H1 (cell line): ENCODE data around the gene KCNK3. TPM values are rescaled to one million over a fixed set of nuclear protein-coding genes. Genes with fewer than 3 reads are reported as not detected.

Experiments
- CTCF ChIA-PET: fragments of 300-600 bp; sonication (Branson Sonifier 250); formaldehyde crosslinking; loops from one replicate; lab custom pipeline; 2021; ENCODE audit not compliant: partially characterized antibody; lab: Charles Lee
- POLR2A ChIA-PET: fragments of 300-600 bp; sonication (Branson Sonifier 250); formaldehyde crosslinking; loops from one replicate; lab custom pipeline; 2021; ENCODE audit warnings: inconsistent platforms; ENCODE audit not compliant: partially characterized antibody; lab: Charles Lee
- DNase-seq, 2 experiments: peaks; one replicate each; pipeline versions ENCODE4 v3.0.0 to v3.0.0-alpha.2; 2010 to 2022; ENCODE audit warnings: low spot score in 2 of 2, low read depth in 1 of 2, mixed read lengths in 1 of 2
- FAIRE-seq: peaks from 2 replicates; lab custom pipeline; 2011; peaks lifted over from hg19 to GRCh38; lab: Jason Lieb, UNC
- H2AFZ ChIP-seq: 2 replicates; pipeline ENCODE4 v1.8.1; 2012; ENCODE audit warnings: low read length, inconsistent platforms
- H2AK5ac ChIP-seq: 2 replicates; pipeline ENCODE4 v1.6.1; 2013; ENCODE audit warnings: low read depth, low read length
- H2BK120ac ChIP-seq: replicated peaks from 2 replicates; pipeline ENCODE3; 2013; ENCODE audit warnings: low read depth, low read length, inconsistent platforms
- H2BK12ac ChIP-seq: 2 replicates; pipeline ENCODE4 v1.6.1; 2013; ENCODE audit warnings: low read depth, low read length
- H2BK15ac ChIP-seq: 2 replicates; pipeline ENCODE4 v1.6.1; 2013; ENCODE audit warnings: low read length
- H2BK20ac ChIP-seq: 2 replicates; pipeline ENCODE4 v1.6.1; 2013; ENCODE audit warnings: low read length
- H2BK5ac ChIP-seq: 2 replicates; pipeline ENCODE4 v1.6.1; 2013; ENCODE audit warnings: low read depth, low read length
- H3K14ac ChIP-seq: 2 replicates; pipeline ENCODE4 v1.6.1; 2013; ENCODE audit warnings: inconsistent platforms; ENCODE audit not compliant: insufficient read length
- H3K18ac ChIP-seq: 2 replicates; pipeline ENCODE4 v1.6.1; 2013; ENCODE audit warnings: low read length; ENCODE audit errors: extremely low read depth
- H3K23ac ChIP-seq: 2 replicates; pipeline ENCODE4 v1.6.1; 2013; ENCODE audit warnings: inconsistent platforms; ENCODE audit not compliant: insufficient read length
- H3K23me2 ChIP-seq: 2 replicates; pipeline ENCODE4 v1.6.1; 2013; ENCODE audit warnings: low read depth, low read length
- H3K27ac ChIP-seq: 2 replicates; pipeline ENCODE4 v1.6.1; 2011; ENCODE audit warnings: low read depth, low read length, inconsistent platforms
- H3K27me3 ChIP-seq, 4 experiments: replicated peaks in 1 of 4; 1 replicate in 1 of 4; 2 replicates in 3 of 4; pipeline versions ENCODE4 v1.6.1 to v1.8.1; 2011 to 2013; ENCODE audit warnings: low read length in 3 of 4, mild to moderate bottlenecking in 3 of 4, inconsistent platforms in 2 of 4, mixed read lengths in 2 of 4, moderate library complexity in 1 of 4; ENCODE audit not compliant: control insufficient read depth in 3 of 4, insufficient read depth in 3 of 4; ENCODE audit errors: extremely low read depth in 1 of 4
- H3K36me3 ChIP-seq, 4 experiments: 2 replicates each; pipeline versions ENCODE4 v1.6.1 to v1.8.1; 2011 to 2013; ENCODE audit warnings: mild to moderate bottlenecking in 4 of 4, low read length in 3 of 4, moderate library complexity in 2 of 4, control low read depth in 1 of 4, inconsistent platforms in 1 of 4; ENCODE audit not compliant: insufficient read depth in 4 of 4, control insufficient read depth in 2 of 4
- H3K4ac ChIP-seq: replicated peaks from 2 replicates; pipeline ENCODE3; 2013; ENCODE audit warnings: low read length, low read depth, mixed read lengths, inconsistent platforms; ENCODE audit not compliant: insufficient read length
- H3K4me1 ChIP-seq, 4 experiments: replicated peaks in 1 of 4; 1 replicate in 1 of 4; 2 replicates in 3 of 4; pipeline versions ENCODE4 v1.6.1 to v1.8.1; 2011 to 2013; ENCODE audit warnings: low read length in 3 of 4, inconsistent platforms in 2 of 4, mixed read lengths in 1 of 4; ENCODE audit not compliant: insufficient read depth in 4 of 4, control insufficient read depth in 3 of 4
- H3K4me2 ChIP-seq, 2 experiments: 2 replicates each; pipeline versions ENCODE4 v1.6.1 to v1.8.1; 2011 to 2013; ENCODE audit warnings: low read depth in 2 of 2, low read length in 2 of 2, control low read depth in 1 of 2, inconsistent platforms in 1 of 2, mild to moderate bottlenecking in 1 of 2; ENCODE audit not compliant: insufficient read depth in 1 of 2
- H3K4me3 ChIP-seq, 4 experiments: fragments of 200-600, 300-600 bp in 1 of 4; sonication (generic), shearing (Covaris generic), sonication (Bioruptor Twin) in 1 of 4; 2 replicates each; pipeline versions ENCODE4 v1.5.1 to v1.8.1; 2011 to 2016; ENCODE audit warnings: low read length in 4 of 4, low read depth in 3 of 4, control low read depth in 2 of 4, inconsistent platforms in 2 of 4, mild to moderate bottlenecking in 2 of 4, mixed read lengths in 1 of 4, moderate library complexity in 1 of 4; ENCODE audit not compliant: insufficient read depth in 2 of 4; ENCODE audit errors: extremely low read depth in 1 of 4
- H3K56ac ChIP-seq: replicated peaks from 2 replicates; pipeline ENCODE3; 2013; ENCODE audit warnings: low read depth, mild to moderate bottlenecking, mixed read lengths, low read length, inconsistent platforms; ENCODE audit not compliant: insufficient read length
- H3K79me1 ChIP-seq: 2 replicates; pipeline ENCODE4 v1.6.1; 2013; ENCODE audit warnings: low read depth, low read length, control low read depth
- H3K79me2 ChIP-seq, 2 experiments: 2 replicates each; pipeline versions ENCODE4 v1.6.1 to v1.8.1; 2012 to 2013; ENCODE audit warnings: low read length in 2 of 2, mild to moderate bottlenecking in 2 of 2, inconsistent platforms in 1 of 2; ENCODE audit not compliant: insufficient read depth in 2 of 2, control insufficient read depth in 1 of 2
- H3K9ac ChIP-seq, 4 experiments: replicated peaks in 1 of 4; 1 replicate in 1 of 4; 2 replicates in 3 of 4; pipeline versions ENCODE4 v1.6.1 to v1.8.1; 2011 to 2013; ENCODE audit warnings: low read depth in 3 of 4, low read length in 3 of 4, control low read depth in 2 of 4, mild to moderate bottlenecking in 2 of 4, moderate library complexity in 2 of 4, inconsistent platforms in 1 of 4; ENCODE audit errors: extremely low read depth in 1 of 4
- H3K9me3 ChIP-seq, 2 experiments: 2 replicates each; pipeline versions ENCODE4 v1.6.1 to v1.8.1; 2012 to 2013; ENCODE audit warnings: mild to moderate bottlenecking in 2 of 2, moderate library complexity in 2 of 2, control low read depth in 1 of 2, inconsistent platforms in 1 of 2, low read depth in 1 of 2, low read length in 1 of 2, mixed read lengths in 1 of 2; ENCODE audit not compliant: insufficient read depth in 2 of 2
- H4K20me1 ChIP-seq, 2 experiments: replicated peaks in 1 of 2; 2 replicates each; pipeline versions ENCODE3 to v1.8.1; 2011 to 2013; ENCODE audit warnings: inconsistent platforms in 2 of 2, low read length in 2 of 2, mild to moderate bottlenecking in 1 of 2; ENCODE audit not compliant: insufficient read depth in 2 of 2, control insufficient read depth in 1 of 2
- H4K5ac ChIP-seq: 2 replicates; pipeline ENCODE4 v1.6.1; 2013; ENCODE audit warnings: low read length, low read depth, mixed read lengths, inconsistent platforms; ENCODE audit not compliant: insufficient read length
- H4K8ac ChIP-seq: 2 replicates; pipeline ENCODE4 v1.8.0; 2013; ENCODE audit warnings: mild to moderate bottlenecking, moderate library complexity, low read length, inconsistent platforms; ENCODE audit not compliant: insufficient read depth; ENCODE audit errors: extremely low read depth
- H4K91ac ChIP-seq: replicated peaks from 2 replicates; pipeline ENCODE3; 2013; ENCODE audit warnings: low read length, mixed read lengths, inconsistent platforms; ENCODE audit not compliant: insufficient read length
- GTF2F1 ChIP-seq: IDR thresholded peaks from 2 replicates; pipeline ENCODE4 v1.6.1; 2012; ENCODE audit warnings: low read depth, low read length, improper control_type of control experiment, borderline replicate concordance
- HDAC2 ChIP-seq, 2 experiments: fragments of 300-600 bp in 1 of 2; sonication (generic) in 1 of 2; IDR thresholded peaks; 2 replicates each; pipeline ENCODE4 v1.6.1; 2011 to 2012; ENCODE audit warnings: low read depth in 2 of 2, low read length in 2 of 2, mild to moderate bottlenecking in 2 of 2, moderate library complexity in 2 of 2, borderline replicate concordance in 1 of 2, inconsistent platforms in 1 of 2
- RFX5 ChIP-seq: IDR thresholded peaks from 2 replicates; pipeline ENCODE4 v1.6.1; 2011; ENCODE audit warnings: low read depth, low read length, improper control_type of control experiment, borderline replicate concordance
- SP1 ChIP-seq: IDR thresholded peaks from 2 replicates; pipeline ENCODE4 v1.6.1; 2011; ENCODE audit warnings: low read depth, low read length
- WGBS, 2 experiments: shearing (Covaris generic) in 1 of 2; methylation state at CpG; one replicate each; pipeline versions ENCODE4 v1.1.6 to v1.1.7; 2013 to 2015; ENCODE audit warnings: low lambda C conversion rate in 2 of 2, mixed read lengths in 2 of 2, inconsistent platforms in 1 of 2, low coverage in 1 of 2, missing lambda C conversion rate in 1 of 2; ENCODE audit not compliant: insufficient replicate concordance in 2 of 2, insufficient coverage in 1 of 2, insufficient read length in 1 of 2; ENCODE audit errors: extremely low coverage in 1 of 2, missing lambda C conversion rate in 1 of 2; 5-methylcytosine and 5-hydroxymethylcytosine counted together
- polyA plus RNA-seq, 7 experiments: library from polyadenylated mRNA; depleted of rRNA in 3 of 7; stranded (reverse) in 5 of 7; unstranded in 2 of 7; fragments of >200 nt in 5 of 7; fragments of 200-250 nt in 2 of 7; gene quantifications; 1 replicate in 5 of 7; 2 replicates in 1 of 7; 4 replicates in 1 of 7; pipeline versions ENCODE4 v1.2.1 to v1.2.3, GENCODE V29; 2011 to 2013; ENCODE audit warnings: missing spikeins in 2 of 7, mixed read lengths in 2 of 7
- total RNA-seq: library from RNA; stranded (reverse); fragmentation: NEBNext Ultra II Directional; extraction: Animal tissue kit (Norgen Biotek cat#: 25700); gene quantifications from 2 replicates; pipeline ENCODE4 v1.2.1, GENCODE V29; 2021

Gene KCNK3
- total and polyA plus RNA-seq, 2 of the 8 experiments (the other 6 are each of a cell fraction or from before 2014, with no cell fraction given), result 0.29 to 0.30 TPM

DNA sequence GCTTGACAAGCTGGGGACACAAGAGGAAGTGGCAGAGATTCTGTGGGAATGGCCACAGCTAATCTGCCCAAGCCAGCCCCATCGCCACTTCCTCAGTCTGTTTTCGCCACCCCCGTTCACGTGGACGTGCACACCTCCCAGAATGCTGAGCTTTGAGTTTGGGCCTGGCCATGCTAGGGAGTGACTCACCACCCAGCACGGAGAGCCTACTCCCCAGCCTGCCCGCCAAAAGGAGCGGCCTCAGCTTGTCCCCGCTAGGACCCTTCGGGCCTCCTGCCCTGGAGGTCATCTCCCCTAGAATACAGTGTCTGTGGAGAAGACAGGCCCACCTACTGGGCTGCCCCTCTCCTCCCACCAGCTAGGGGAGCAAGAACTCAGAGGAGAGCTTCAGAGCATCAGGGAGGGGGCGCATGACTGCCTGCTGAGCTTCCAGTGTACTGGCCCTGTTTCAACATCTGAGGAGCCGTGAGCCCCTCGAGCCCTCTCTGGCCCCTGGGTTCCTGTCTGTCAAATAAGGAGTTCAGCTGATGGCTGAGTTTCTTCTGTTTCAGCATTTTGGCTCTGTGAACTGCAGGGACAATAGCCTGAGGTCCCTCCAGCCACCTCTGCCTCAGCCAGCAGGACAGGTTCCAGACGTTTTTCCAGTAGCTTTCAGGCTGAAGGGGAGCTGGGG, 76.7 kb downstream of the KCNK3 start:
- POLR2A ChIA-PET, result interaction anchor here (0.8 to 1.8 kb wide), 5 partner anchors 9 to 22 kb away, joined by 3 to 6 read pairs (median 4); no protein-coding TSS in a partner anchor
- Histone ChIP-seq H3K79me2 (peaks cover 0 to 2% of the 10 kb centered on the region in 2 experiments; a peak in 1 of 4 replicates), H3K23me2 (peaks cover 3% of the 10 kb centered on the region; the same call in 1 of the 2 replicates)

More for the DNA sequence above, 76.7 kb downstream of the KCNK3 start:
- H4K91ac ChIP-seq, result no peak overlapping the region
- H3K36me3 ChIP-seq, result no peaks in the 10 kb centered on the region
- H4K5ac ChIP-seq, result no peak overlapping the region
- no peak overlapping the region for H3K56ac ChIP-seq
- H2BK120ac ChIP-seq, result no peak overlapping the region
- no peak overlapping the region for H3K4ac ChIP-seq
- H4K8ac ChIP-seq, result no peak overlapping the region
- H3K9ac ChIP-seq, result no peak overlapping the region
- no peak overlapping the region for H2BK15ac ChIP-seq
- H2BK20ac ChIP-seq, result no peak overlapping the region
- H3K4me2 ChIP-seq, result no peak overlapping the region
- peaks cover 3% of the 10 kb centered on the region; the same call in 1 of the 2 replicates for H3K79me1 ChIP-seq
- no peak overlapping the region; the same call in 1 of the 2 replicates for H2BK5ac ChIP-seq
- H2AK5ac ChIP-seq, result no peak overlapping the region
- WGBS, 2 experiments, result 90% methylated on average over 13 of the region's 14 CpGs; no CpG with 5 or more reads in 1 of the 2 experiments
- peaks cover 0 to 9% (median 4%) of the 10 kb centered on the region in 4 experiments; a peak in 4 of 7 replicates for H3K4me1 ChIP-seq
- peaks cover 7 to 9% of the 10 kb centered on the region in 2 experiments for H4K20me1 ChIP-seq
- H2BK12ac ChIP-seq, result no peak overlapping the region
- no peak overlapping the region for H3K4me3 ChIP-seq
- TF ChIP-seq RFX5 (no peak), HDAC2 (IDR thresholded peaks at IDR 0.05; ENCODE audit: borderline replicate concordance in 1 of 2, low read depth in 2 of 2, low read length in 2 of 2) (no peak), SP1 (no peak), GTF2F1 (no peak)
- H3K27ac ChIP-seq, result no peak overlapping the region
- peaks cover 0 to 3% (median 0%) of the 10 kb centered on the region in 4 experiments; a peak in 2 of 7 replicates for H3K27me3 ChIP-seq
- H2AFZ ChIP-seq, result no peak overlapping the region
- no peak for DNase-seq
- H3K14ac ChIP-seq, result no peak overlapping the region
- H3K18ac ChIP-seq, result no peak overlapping the region
- no peak overlapping the region for H3K23ac ChIP-seq
- CTCF ChIA-PET, result interaction anchor here (0.6 to 2.4 kb wide), 7 partner anchors 9 to 224 kb away, joined by 3 to 9 read pairs (median 3); no protein-coding TSS in a partner anchor
- no peak for FAIRE-seq
- no peaks in the 10 kb centered on the region for H3K9me3 ChIP-seq
